IMR-90 (cell line): ENCODE measurements around the gene KIF1B. TPM values are rescaled to one million over a fixed set of nuclear protein-coding genes. Genes with fewer than 3 reads are reported as not detected.

Experiments
- ATAC-seq: fragments of 200-7000 bp; cut with Tn5 transposase; 2 replicates; pipeline ENCODE4 v1.9.1; 2020; ENCODE audit warnings: low read depth, mild to moderate bottlenecking, moderate library complexity
- BruUV-seq: library from RNA; stranded (reverse); fragments of 400-500 nt; replicated peaks from 2 replicates; lab custom pipeline; 2021; lab: Mats Ljungman, UMichigan
- CTCF ChIA-PET: fragments of 300-600 bp; formaldehyde crosslinking; extraction: SDS; loops from one replicate; lab custom pipeline; 2021; ENCODE audit warnings: antibody characterized with exemption; lab: Yijun Ruan, JAX
- POLR2A ChIA-PET: fragments of 300-600 bp; sonication (Branson Sonifier 250); formaldehyde crosslinking; loops from one replicate; lab custom pipeline; 2022; ENCODE audit warnings: antibody characterized with exemption; ENCODE audit not compliant: unreplicated experiment; lab: Charles Lee
- DNase-seq: peaks from one replicate; pipeline ENCODE4 v3.0.0; 2013
- H2AFZ ChIP-seq: replicated peaks from 2 replicates; pipeline ENCODE3; 2013; ENCODE audit warnings: low read length, mild to moderate bottlenecking; ENCODE audit not compliant: poor library complexity
- H2AK5ac ChIP-seq: 2 replicates; pipeline ENCODE4 v1.6.1; 2013; ENCODE audit warnings: low read depth, low read length, inconsistent platforms
- H2AK9ac ChIP-seq: replicated peaks from 2 replicates; pipeline ENCODE3; 2013; ENCODE audit warnings: mild to moderate bottlenecking, low read depth, low read length, moderate library complexity; ENCODE audit not compliant: poor library complexity
- H2BK120ac ChIP-seq: 2 replicates; pipeline ENCODE4 v1.6.1; 2013; ENCODE audit warnings: low read depth, low read length, inconsistent platforms
- H2BK15ac ChIP-seq: 3 replicates; pipeline ENCODE4 v1.6.1; 2013; ENCODE audit warnings: low read depth, low read length, inconsistent platforms
- H2BK20ac ChIP-seq: 2 replicates; pipeline ENCODE4 v1.6.1; 2013; ENCODE audit warnings: low read depth, mild to moderate bottlenecking, inconsistent platforms, low read length, moderate library complexity
- H2BK5ac ChIP-seq: 2 replicates; pipeline ENCODE4 v1.6.1; 2013; ENCODE audit warnings: mild to moderate bottlenecking, low read depth, low read length, inconsistent platforms; ENCODE audit not compliant: poor library complexity, severe bottlenecking
- H3K14ac ChIP-seq: replicated peaks from 2 replicates; pipeline ENCODE4 v1.6.1; 2013; ENCODE audit warnings: low read depth, low read length, inconsistent platforms
- H3K18ac ChIP-seq: 2 replicates; pipeline ENCODE4 v1.6.1; 2013; ENCODE audit warnings: low read depth, low read length, control low read depth
- H3K23ac ChIP-seq: 2 replicates; pipeline ENCODE4 v1.6.1; 2013; ENCODE audit warnings: low read depth, low read length, inconsistent platforms
- H3K27ac ChIP-seq: 2 replicates; pipeline ENCODE4 v1.5.1; 2013; ENCODE audit warnings: mild to moderate bottlenecking, control low read depth, low read length; ENCODE audit not compliant: insufficient read depth
- H3K27me3 ChIP-seq: 2 replicates; pipeline ENCODE4 v1.6.1; 2013; ENCODE audit warnings: low read length; ENCODE audit not compliant: control insufficient read depth, insufficient read depth
- H3K36me3 ChIP-seq: 2 replicates; pipeline ENCODE4 v1.6.1; 2013; ENCODE audit warnings: low read length, mixed read lengths; ENCODE audit not compliant: control insufficient read depth, insufficient read depth
- H3K4ac ChIP-seq: 2 replicates; pipeline ENCODE4 v1.6.1; 2013; ENCODE audit warnings: low read depth, low read length, inconsistent platforms
- H3K4me1 ChIP-seq: 2 replicates; pipeline ENCODE4 v1.6.1; 2013; ENCODE audit warnings: low read length, mixed read lengths; ENCODE audit not compliant: control insufficient read depth, insufficient read depth
- H3K4me2 ChIP-seq: 2 replicates; pipeline ENCODE4 v1.6.1; 2013; ENCODE audit warnings: low read depth, mild to moderate bottlenecking, control low read depth, low read length, moderate library complexity
- H3K4me3 ChIP-seq: 2 replicates; pipeline ENCODE4 v1.5.1; 2013; ENCODE audit warnings: low read depth, mild to moderate bottlenecking, control low read depth, low read length, moderate library complexity; ENCODE audit not compliant: insufficient read depth
- H3K56ac ChIP-seq: 2 replicates; pipeline ENCODE4 v1.6.1; 2013; ENCODE audit warnings: low read length, inconsistent platforms; ENCODE audit not compliant: insufficient read depth; ENCODE audit errors: extremely low read depth
- H3K79me1 ChIP-seq, 2 experiments: 2 replicates each; pipeline ENCODE4 v1.6.1; 2013; ENCODE audit warnings: low read length in 2 of 2, inconsistent platforms in 1 of 2, low read depth in 1 of 2
- H3K9ac ChIP-seq: 2 replicates; pipeline ENCODE4 v1.6.1; 2013; ENCODE audit warnings: low read depth, low read length, control low read depth
- H3K9me1 ChIP-seq: 2 replicates; pipeline ENCODE4 v1.6.1; 2013; ENCODE audit warnings: low read length, inconsistent platforms; ENCODE audit not compliant: insufficient read depth
- H3K9me3 ChIP-seq: 2 replicates; pipeline ENCODE4 v1.6.1; 2013; ENCODE audit warnings: low read length; ENCODE audit not compliant: control insufficient read depth, insufficient read depth
- H4K20me1 ChIP-seq: 2 replicates; pipeline ENCODE4 v1.6.1; 2013; ENCODE audit warnings: low read length, inconsistent platforms; ENCODE audit not compliant: insufficient read depth
- H4K5ac ChIP-seq: 2 replicates; pipeline ENCODE4 v1.6.1; 2013; ENCODE audit warnings: mild to moderate bottlenecking, low read depth, low read length, control low read depth
- H4K8ac ChIP-seq, 2 experiments: 2 replicates each; pipeline ENCODE4 v1.6.1; 2013; ENCODE audit warnings: low read depth in 2 of 2, low read length in 2 of 2, control low read depth in 1 of 2, inconsistent platforms in 1 of 2
- H4K91ac ChIP-seq: 2 replicates; pipeline ENCODE4 v1.6.1; 2013; ENCODE audit warnings: low read depth, low read length, inconsistent platforms; ENCODE audit not compliant: insufficient read depth
- BHLHE40 ChIP-seq: fragments of 150-350 bp; IDR thresholded peaks from 2 replicates; pipeline ENCODE4 v1.6.1; 2016; ENCODE audit warnings: mild to moderate bottlenecking, low read depth, low read length
- FOS ChIP-seq: fragments of 150-350 bp; IDR thresholded peaks from 2 replicates; pipeline ENCODE4 v1.6.1; 2016; ENCODE audit warnings: low read depth, low read length
- MAZ ChIP-seq: IDR thresholded peaks from 2 replicates; pipeline ENCODE4 v1.6.1; 2012; ENCODE audit warnings: low read depth, mild to moderate bottlenecking, low read length, improper control_type of control experiment, moderate library complexity, borderline replicate concordance
- RFX5 ChIP-seq: IDR thresholded peaks from 2 replicates; pipeline ENCODE4 v1.8.0; 2012; ENCODE audit warnings: low read depth, mild to moderate bottlenecking, low read length, moderate library complexity
- WGBS, 2 experiments: methylation state at CpG; one replicate each; pipeline versions ENCODE4 v1.1.5 to v1.1.7; 2013; ENCODE audit warnings: missing lambda C conversion rate in 2 of 2; ENCODE audit not compliant: insufficient read length in 1 of 2; ENCODE audit errors: extremely low coverage in 2 of 2; 5-methylcytosine and 5-hydroxymethylcytosine counted together
- dilution Hi-C: fragments of 300-500 bp; cut with HindIII; formaldehyde crosslinking; loops from one replicate; pipeline ENCODE4 v1.14.3; 2018; ENCODE audit warnings: low sequenced_read_pairs; ENCODE audit not compliant: unreplicated experiment
- in situ Hi-C: fragments of 300-500 bp; cut with MboI; formaldehyde crosslinking; loops from 3 replicates; pipeline ENCODE4 v1.14.3; 2019; ENCODE audit warnings: low sequenced_read_pairs, inconsistent platforms, mixed read lengths
- intact Hi-C: fragments of 100-400 bp; cut with micrococcal nuclease; formaldehyde crosslinking; loops from 2 replicates; pipeline ENCODE4 v1.10.0; 2022
- polyA plus RNA-seq, 3 experiments: library from polyadenylated mRNA; depleted of rRNA; stranded (reverse); fragments of >200 nt; gene quantifications; 2 replicates each; pipeline ENCODE4 v1.2.3, GENCODE V29; 2012; ENCODE audit warnings: low replicate concordance in 1 of 3
- total RNA-seq: library from RNA; depleted of rRNA; stranded (reverse); fragments of >200 nt; gene quantifications from 2 replicates; pipeline ENCODE4 v1.2.3, GENCODE V29; 2012

The KIF1B gene
- total and polyA plus RNA-seq, 2 of the 4 experiments (the other 2 are of a cell fraction), result 13.0 to 21.1 TPM

DNA sequence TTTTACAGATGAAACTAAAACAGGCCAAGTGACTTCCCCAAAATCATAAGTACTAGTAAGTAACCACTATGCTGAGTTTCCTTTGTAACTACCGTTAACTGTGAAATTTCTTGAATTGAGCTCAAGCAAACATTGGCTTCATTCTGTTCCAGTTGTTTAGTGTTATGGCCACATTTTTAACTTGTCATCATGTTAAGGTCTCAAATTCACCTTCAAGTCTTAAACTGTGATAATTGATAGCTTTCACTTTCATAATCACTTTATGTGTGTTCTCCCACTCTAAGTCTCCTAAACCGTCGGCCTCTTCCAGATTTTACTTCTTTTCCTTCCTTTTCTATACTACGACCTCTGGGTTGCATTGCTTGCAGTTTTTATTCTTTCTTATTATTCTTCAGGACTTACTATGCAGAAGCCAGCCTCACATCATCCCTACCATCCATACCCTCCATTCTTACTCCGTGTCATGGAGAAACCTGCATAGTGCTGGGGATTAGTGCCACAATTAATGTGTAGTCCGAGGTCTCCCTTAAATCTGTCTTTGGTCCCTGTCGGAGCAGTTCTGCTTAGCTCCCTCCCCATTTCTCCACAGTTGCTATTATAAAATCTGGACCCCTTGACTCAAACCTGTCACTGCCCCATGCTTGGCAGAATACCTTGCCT lies 5.8 kb downstream of the KIF1B start:
- Histone ChIP-seq H2AK5ac (no peak overlapping the region), H3K23ac (peak overlapping the region; percentile 87; the same call in 1 of the 2 replicates), H3K4me2 (peak overlapping the region; percentile 40; the same call in 1 of the 2 replicates), H2AK9ac (no peak overlapping the region), H3K79me1 (peaks cover 0 to 60% of the 10 kb centered on the region in 2 experiments; a peak in 2 of 4 replicates), H3K36me3 (no peaks in the 10 kb centered on the region), H3K14ac (0 out of 2 replicates have a peak overlapping the region, but pooled peaks have one; percentile 37), H3K9me1 (peaks cover 17% of the 10 kb centered on the region; the same call in 1 of the 2 replicates), H3K4me3 (no peak overlapping the region), H3K9me3 (no peaks in the 10 kb centered on the region), H3K4me1 (peaks cover 17% of the 10 kb centered on the region), H3K9ac (no peak overlapping the region), H2AFZ (no peak overlapping the region), H2BK20ac (no peak overlapping the region), H2BK5ac (no peak overlapping the region), H2BK120ac (no peak overlapping the region), H4K91ac (no peak overlapping the region), H3K27me3 (no peaks in the 10 kb centered on the region), H4K8ac (no peak overlapping the region), H3K18ac (no peak overlapping the region), H4K5ac (no peak overlapping the region), H4K20me1 (peaks cover 73% of the 10 kb centered on the region), H2BK15ac (no peak overlapping the region), H3K4ac (peak overlapping the region; percentile 8; the same call in 1 of the 2 replicates), H3K27ac (no peak overlapping the region), H3K56ac (no peak overlapping the region)
- ChIA-PET POLR2A (no interaction called here), CTCF (no interaction called here)
- in situ Hi-C loops, result no loop called here
- no TSS peak for BruUV-seq
- no peak for TF ChIP-seq MAZ
- no peak for TF ChIP-seq FOS
- TF ChIP-seq BHLHE40, result no peak
- no peak for TF ChIP-seq RFX5
- ATAC-seq (no peak), DNase-seq (no peak)
- dilution Hi-C loops, result no loop called here
- intact Hi-C loops, result no loop called here
- WGBS, 2 experiments, result no CpG with 5 or more reads among the region's 7 CpGs
